Mucosa of rectum (tissue), 2 donors: ENCODE results near the gene RPL6.
A peak's percentile ranks its signal among the peaks of the same experiment; 100 is the strongest.
"Not testable (repeated sequence)": the region's sequence is repeated elsewhere in the genome, so short reads cannot be mapped to it uniquely, and the experiment has no call there.

Source experiments
- H3K27ac ChIP-seq, 2 donors: one replicate each; pipeline ENCODE4 v1.7.0; 2013; ENCODE audit warnings: inconsistent platforms in 2 of 2, low read depth in 2 of 2, low read length in 2 of 2
- H3K27me3 ChIP-seq, 2 donors: one replicate each; pipeline ENCODE4 v1.7.0; 2013; ENCODE audit warnings: low read length in 2 of 2; ENCODE audit not compliant: control insufficient read depth in 2 of 2, insufficient read depth in 2 of 2
- H3K36me3 ChIP-seq, 2 donors: one replicate each; pipeline ENCODE4 v1.7.0; 2013; ENCODE audit warnings: low read length in 2 of 2; ENCODE audit not compliant: control insufficient read depth in 2 of 2, insufficient read depth in 2 of 2
- H3K4me1 ChIP-seq, 2 donors: one replicate each; pipeline ENCODE4 v1.7.0; 2013; ENCODE audit warnings: low read length in 2 of 2, mild to moderate bottlenecking in 1 of 2; ENCODE audit not compliant: control insufficient read depth in 2 of 2, insufficient read depth in 2 of 2
- H3K4me3 ChIP-seq, 2 donors: one replicate each; pipeline ENCODE4 v1.7.0; 2013; ENCODE audit warnings: low read length in 2 of 2
- H3K9ac ChIP-seq, 2 donors: one replicate each; pipeline ENCODE4 v1.7.0; 2013; ENCODE audit warnings: low read length in 2 of 2, low read depth in 1 of 2, mild to moderate bottlenecking in 1 of 2
- H3K9me3 ChIP-seq, 2 donors: one replicate each; pipeline ENCODE4 v1.7.0; 2013; ENCODE audit warnings: low read length in 2 of 2; ENCODE audit not compliant: control insufficient read depth in 2 of 2
- donor health status: healthy.
- donor health status: Normal muscosa, but diverticular disease.

The RPL6 gene

DNA sequence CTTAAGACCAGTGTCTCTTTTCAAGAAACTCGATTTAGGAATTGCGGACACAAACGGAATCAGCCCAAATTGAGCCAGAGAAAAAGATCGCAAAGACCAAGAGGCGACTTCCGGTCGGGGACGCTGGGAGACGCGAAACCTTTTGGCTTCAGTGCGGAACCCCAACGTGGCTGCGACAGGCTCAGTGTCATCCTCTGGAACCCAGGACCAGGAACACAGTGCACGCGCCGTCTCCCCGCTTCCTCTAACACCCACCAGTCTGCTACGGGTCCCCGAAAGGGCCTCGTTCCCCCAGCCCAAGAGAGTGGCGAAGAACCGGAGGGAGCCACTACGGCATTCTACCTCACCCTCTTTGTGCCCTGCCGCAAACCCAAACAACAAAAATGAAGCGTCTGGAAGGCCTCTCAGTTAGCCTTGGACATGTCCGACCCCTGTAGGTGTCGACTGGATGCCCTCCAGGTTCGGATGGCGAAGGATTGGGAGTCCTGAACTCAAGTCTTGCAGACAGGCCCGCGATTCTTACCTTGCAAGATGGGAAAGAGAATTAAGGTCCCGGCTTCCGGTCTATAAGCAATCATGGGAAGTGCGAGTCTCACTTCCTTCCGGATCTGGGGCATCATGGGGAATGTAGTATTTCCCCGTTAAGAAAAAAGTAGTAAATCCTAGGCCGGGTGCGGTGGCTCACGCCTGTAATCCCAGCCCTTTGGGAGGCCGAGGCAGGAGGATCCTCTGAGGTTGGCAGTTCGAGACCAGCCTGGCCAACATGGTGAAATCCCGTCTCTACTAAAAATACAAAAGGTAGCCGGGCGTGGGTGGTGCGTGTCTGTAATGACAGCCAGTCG is at the start of gene RPL6:
RPL6 (minus strand) TSS at position 542 of the 842 bp plus-strand sequence. CDS start 949 bp downstream, outside the sequence.
- peak within 1 kb of the TSS; percentile 98 to 99 for H3K4me3 ChIP-seq
- H3K4me1 ChIP-seq: peaks cover 4 to 13% of the 10 kb centered on the region in 2 donors
- no peaks in the 10 kb centered on the region for H3K27me3 ChIP-seq
- peaks cover 31 to 35% of the 10 kb centered on the region in 2 donors for H3K36me3 ChIP-seq
- peak within 1 kb of the TSS; percentile 90 to 93 for H3K9ac ChIP-seq
- no peaks in the 10 kb centered on the region for H3K9me3 ChIP-seq
- peak within 1 kb of the TSS; percentile 89 to 90 for H3K27ac ChIP-seq

DNA sequence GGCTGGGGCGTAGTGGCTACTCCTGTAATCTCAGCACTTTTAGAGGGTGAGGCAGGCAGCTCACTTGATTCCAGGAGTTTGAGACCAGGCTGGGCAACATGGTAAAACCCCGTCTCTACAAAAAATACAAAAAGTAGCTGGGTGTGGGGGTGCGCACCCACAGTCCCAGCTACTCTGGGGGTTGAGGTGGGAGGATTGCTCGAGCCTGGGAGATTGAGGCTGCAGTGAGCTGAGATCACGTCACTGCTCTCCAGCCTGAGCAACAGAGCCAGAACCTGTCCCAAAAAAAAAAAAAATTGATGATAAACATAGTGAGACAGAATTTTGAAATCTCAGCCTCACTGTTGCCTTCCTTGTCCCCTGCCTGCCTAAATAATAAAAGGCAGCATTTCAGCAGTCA is 49.3 kb upstream of the RPL6 start:
- Histone ChIP-seq H3K27ac (no peak overlapping the region), H3K4me3 (no peak overlapping the region), H3K27me3 (no peaks in the 10 kb centered on the region), H3K9ac (no peak overlapping the region), H3K9me3 (no peaks in the 10 kb centered on the region), H3K36me3 (peaks cover 29 to 33% of the 10 kb centered on the region in 2 donors), H3K4me1 (no peaks in the 10 kb centered on the region)

DNA sequence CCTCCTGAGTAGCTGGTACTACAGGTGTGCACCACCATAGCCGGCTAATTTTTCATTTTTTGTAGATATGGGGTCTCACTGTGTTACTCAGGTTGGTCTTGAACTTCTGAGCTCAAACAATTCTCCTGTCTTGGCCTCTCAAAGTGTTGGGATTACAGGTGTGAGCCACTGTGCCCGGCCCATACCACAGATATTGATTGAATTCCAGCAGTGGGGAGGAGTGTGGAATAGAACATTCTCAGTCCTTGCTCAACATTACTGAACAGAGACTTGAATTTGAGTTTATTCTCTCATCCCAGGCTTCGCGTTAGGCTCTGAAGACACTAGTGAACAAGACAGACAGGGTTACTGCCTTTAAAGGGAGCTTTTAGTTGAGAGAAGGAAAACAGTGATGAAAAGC is 48.9 kb upstream of the RPL6 start:
- no peak overlapping the region for H3K27ac ChIP-seq
- no peak overlapping the region for H3K9ac ChIP-seq
- no peaks in the 10 kb centered on the region for H3K4me1 ChIP-seq
- no peak overlapping the region for H3K4me3 ChIP-seq
- H3K27me3 ChIP-seq: no peaks in the 10 kb centered on the region
- H3K36me3 ChIP-seq: peaks cover 31 to 38% of the 10 kb centered on the region in 2 donors
- H3K9me3 ChIP-seq: no peaks in the 10 kb centered on the region

DNA sequence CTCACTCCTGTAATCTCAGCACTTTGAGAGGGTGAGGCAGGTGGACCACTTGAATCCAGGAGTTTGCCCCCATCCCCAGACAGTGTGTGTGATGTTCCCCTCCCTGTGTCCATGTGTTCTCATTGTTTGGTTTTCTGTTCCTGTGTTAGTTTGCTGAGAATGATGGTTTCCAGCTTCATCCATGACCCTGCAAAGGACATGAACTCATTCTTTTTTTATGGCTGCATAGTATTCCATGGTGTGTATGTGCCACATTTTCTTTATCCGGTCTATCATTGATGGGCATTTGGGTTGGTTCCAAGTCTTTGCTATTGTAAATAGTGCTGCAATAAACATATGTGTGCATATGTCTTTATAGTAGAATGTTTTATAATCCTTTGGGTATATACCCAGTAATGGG is 47.7 kb upstream of the RPL6 start:
- not testable (repeated sequence) for H3K9me3 ChIP-seq, H3K4me3 ChIP-seq, H3K9ac ChIP-seq, H3K27me3 ChIP-seq, H3K27ac ChIP-seq, H3K4me1 ChIP-seq
- H3K36me3 ChIP-seq: peaks cover 31 to 45% of the 10 kb centered on the region in 2 donors

DNA sequence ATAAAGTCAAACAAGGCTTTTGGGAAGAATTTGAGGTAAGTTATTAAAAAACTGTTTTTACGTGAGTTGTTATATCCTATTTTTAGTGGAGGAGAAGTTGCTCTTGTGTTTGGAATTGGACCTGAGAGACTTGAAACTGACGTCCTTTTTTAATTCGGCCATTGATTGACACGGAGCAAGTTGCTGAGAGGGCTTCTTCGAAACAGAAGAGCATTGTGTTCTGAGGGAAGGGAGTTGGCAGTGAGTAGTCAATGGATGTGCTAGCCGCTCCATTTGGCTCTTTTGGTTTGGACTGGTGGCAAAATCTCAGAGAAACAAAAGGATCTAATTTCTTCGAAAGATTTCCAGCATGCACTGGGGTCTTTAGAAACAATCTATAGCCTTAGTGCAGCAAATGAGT is 46.6 kb upstream of the RPL6 start:
- no peak overlapping the region for H3K27ac ChIP-seq
- H3K27me3 ChIP-seq: no peaks in the 10 kb centered on the region
- no peaks in the 10 kb centered on the region for H3K9me3 ChIP-seq
- H3K36me3 ChIP-seq: peaks cover 31 to 49% of the 10 kb centered on the region in 2 donors
- H3K9ac ChIP-seq: no peak overlapping the region
- H3K4me1 ChIP-seq: no peaks in the 10 kb centered on the region
- H3K4me3 ChIP-seq: no peak overlapping the region

DNA sequence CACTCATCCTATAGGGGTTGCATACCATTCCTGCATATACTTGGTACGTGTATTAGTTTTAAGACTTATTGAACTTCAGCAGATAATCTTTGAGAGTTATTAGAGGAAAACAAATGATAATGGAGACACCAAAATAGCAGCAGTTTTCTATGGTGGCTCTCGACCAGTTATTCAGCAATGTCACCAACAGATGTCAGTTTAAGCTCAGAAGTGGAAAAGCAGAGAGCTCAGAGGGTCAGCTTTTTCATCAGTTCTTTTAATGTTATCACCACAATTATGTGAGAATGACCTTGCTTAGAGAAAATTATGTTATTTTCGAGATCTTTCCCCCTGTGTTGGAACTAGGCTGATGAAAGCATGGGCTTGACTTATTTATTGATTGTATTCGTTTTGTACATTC is 41.3 kb upstream of the RPL6 start:
- no peaks in the 10 kb centered on the region for H3K9me3 ChIP-seq
- no peaks in the 10 kb centered on the region for H3K4me1 ChIP-seq
- no peak overlapping the region for H3K9ac ChIP-seq
- H3K27me3 ChIP-seq: no peaks in the 10 kb centered on the region
- H3K4me3 ChIP-seq: no peak overlapping the region
- peaks cover 28 to 52% of the 10 kb centered on the region in 2 donors for H3K36me3 ChIP-seq
- H3K27ac ChIP-seq: no peak overlapping the region

DNA sequence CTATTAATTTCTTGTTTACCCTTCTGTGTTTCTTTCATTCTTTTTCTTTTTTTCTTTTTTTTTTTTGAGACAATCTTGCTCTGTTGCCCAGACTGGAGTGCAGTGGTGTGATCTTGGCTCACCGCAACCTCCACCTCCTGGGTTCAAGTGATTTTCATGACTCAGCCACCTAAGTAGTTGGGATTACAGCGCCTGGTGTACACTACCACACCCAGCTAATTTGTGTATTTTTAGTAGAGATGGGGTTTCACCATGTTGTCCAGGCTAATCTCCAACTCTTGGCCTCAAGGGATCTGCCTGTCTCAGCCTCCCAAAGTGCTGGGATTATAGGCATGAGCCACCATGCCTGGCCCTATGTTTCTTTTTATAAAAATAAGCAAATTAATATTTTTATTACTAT is 38.8 kb upstream of the RPL6 start:
- H3K27ac ChIP-seq, H3K9me3 ChIP-seq, H3K4me1 ChIP-seq, H3K4me3 ChIP-seq, H3K9ac ChIP-seq, H3K27me3 ChIP-seq: not testable (repeated sequence)
- peaks cover 17 to 37% of the 10 kb centered on the region in 2 donors for H3K36me3 ChIP-seq

DNA sequence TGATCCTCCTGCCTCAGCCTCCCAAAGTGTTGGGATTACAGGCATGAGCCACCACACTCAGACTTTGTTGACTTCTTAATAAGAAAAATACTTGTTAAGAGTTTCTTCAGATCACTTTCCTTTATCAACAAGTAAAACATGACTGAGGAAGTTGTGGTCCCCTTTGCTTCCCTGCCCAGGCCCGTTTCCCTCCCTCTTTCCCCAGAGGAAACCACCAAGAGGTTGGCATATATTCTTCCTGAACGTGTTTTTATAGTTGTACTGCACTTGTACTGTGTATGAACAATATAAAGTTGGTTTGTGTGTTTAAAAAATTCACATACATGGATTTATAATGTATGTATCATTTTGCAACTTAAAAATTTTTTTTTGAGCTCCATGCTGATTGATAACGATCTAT is 37.7 kb upstream of the RPL6 start:
- Histone ChIP-seq H3K27ac (no peak overlapping the region), H3K9me3 (no peaks in the 10 kb centered on the region), H3K27me3 (no peaks in the 10 kb centered on the region), H3K9ac (no peak overlapping the region), H3K36me3 (peaks cover 17 to 31% of the 10 kb centered on the region in 2 donors), H3K4me1 (no peaks in the 10 kb centered on the region), H3K4me3 (no peak overlapping the region)

DNA sequence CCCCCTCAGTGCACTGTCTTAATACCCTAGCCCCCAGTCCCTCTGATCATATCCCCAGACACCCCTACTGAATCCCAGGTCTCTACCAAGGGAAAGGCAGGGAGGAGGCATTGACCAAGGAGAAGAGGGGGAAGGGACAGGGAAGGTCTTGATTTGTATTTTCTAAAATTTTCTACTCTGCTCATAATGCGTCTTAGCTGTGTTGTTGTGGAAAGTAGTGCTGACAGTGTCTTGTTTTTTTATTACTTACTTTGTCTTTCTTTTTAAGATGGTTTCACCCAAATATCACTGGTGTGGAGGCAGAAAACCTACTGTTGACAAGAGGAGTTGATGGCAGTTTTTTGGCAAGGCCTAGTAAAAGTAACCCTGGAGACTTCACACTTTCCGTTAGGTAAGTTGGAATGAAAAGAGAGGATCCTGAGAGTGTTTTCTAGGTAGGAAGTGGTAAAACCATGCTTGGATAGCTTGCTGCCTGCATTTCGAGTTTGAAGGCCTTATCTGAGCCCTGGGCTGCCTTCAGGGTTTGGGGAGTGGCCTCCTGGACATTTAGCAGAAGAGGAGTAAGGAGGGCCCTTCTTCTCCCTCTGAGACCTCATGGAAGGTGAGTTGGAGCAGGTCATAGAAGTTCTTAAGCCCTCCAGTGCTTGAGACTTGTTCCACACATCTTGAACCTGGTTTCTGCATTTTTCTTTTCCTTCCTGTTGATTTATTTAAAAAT is 36.8 kb upstream of the RPL6 start:
- Histone ChIP-seq H3K27me3 (no peaks in the 10 kb centered on the region), H3K4me3 (no peak overlapping the region), H3K36me3 (peaks cover 17 to 28% of the 10 kb centered on the region in 2 donors)

DNA sequence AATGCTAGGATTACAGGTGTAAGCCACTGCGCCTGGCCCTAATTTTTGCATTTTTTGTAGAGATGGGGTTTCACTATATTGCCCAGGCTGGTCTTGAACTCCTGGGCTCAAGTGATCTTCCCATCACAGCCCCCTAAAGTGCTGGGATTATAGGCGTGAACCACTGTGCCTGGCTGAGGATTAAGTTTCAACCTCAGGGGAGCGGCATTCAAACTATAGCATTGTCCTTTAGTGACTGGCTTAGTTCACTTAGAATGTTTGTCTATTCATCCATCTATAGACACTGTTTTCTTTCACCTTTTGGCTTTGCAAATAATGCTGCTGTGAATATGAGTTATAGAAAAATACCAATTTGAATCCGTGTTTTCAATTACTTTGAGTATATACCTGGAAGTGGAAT is 34.5 kb upstream of the RPL6 start:
- H3K9me3 ChIP-seq: no peaks in the 10 kb centered on the region
- no peaks in the 10 kb centered on the region for H3K27me3 ChIP-seq
- H3K36me3 ChIP-seq: peaks cover 9 to 13% of the 10 kb centered on the region in 2 donors
- H3K27ac ChIP-seq: no peak overlapping the region
- no peak overlapping the region for H3K4me3 ChIP-seq
- H3K9ac ChIP-seq: no peak overlapping the region
- no peaks in the 10 kb centered on the region for H3K4me1 ChIP-seq

More for the DNA sequence above, 36.8 kb upstream of the RPL6 start:
- H3K9ac ChIP-seq: no peak overlapping the region
- H3K9me3 ChIP-seq: no peaks in the 10 kb centered on the region
- no peak overlapping the region for H3K27ac ChIP-seq
- H3K4me1 ChIP-seq: no peaks in the 10 kb centered on the region
